Ovary (tissue), 9 donors: ENCODE data around the gene MTRF1L. TPM values are rescaled to one million over a fixed set of nuclear protein-coding genes. Genes with fewer than 3 reads are reported as not detected.
"Not testable (repeated sequence)": the region's sequence is repeated elsewhere in the genome, so short reads cannot be mapped to it uniquely, and the experiment has no call there.

Source experiments
- DNase-seq, 5 donors: peaks; one replicate each; pipeline ENCODE4 v3.0.0-alpha.2; 2019 to 2020
- H3K27ac ChIP-seq, 2 donors: fragments of 200-600 bp; one replicate each; pipeline versions ENCODE4 v1.5.1 to v1.8.0; 2019 to 2022
- H3K27me3 ChIP-seq: fragments of 200-600 bp; one replicate; pipeline ENCODE4 v1.8.0; 2022
- H3K36me3 ChIP-seq: fragments of 200-600 bp; sonication (generic); one replicate; pipeline ENCODE4 v1.5.1; 2019
- H3K4me1 ChIP-seq: one replicate; pipeline ENCODE4 v1.8.1; 2013; ENCODE audit warnings: mild to moderate bottlenecking, moderate library complexity; ENCODE audit not compliant: insufficient read depth
- H3K4me3 ChIP-seq: fragments of 200-600 bp; sonication (generic); one replicate; pipeline ENCODE4 v1.5.1; 2017
- H3K9me3 ChIP-seq, 2 donors: fragments of 200-600 bp in 1 of 2; sonication (generic) in 1 of 2; one replicate each; pipeline versions ENCODE4 v1.5.1 to v1.8.1; 2013 to 2019; ENCODE audit warnings: mild to moderate bottlenecking in 1 of 2, moderate library complexity in 1 of 2
- CTCF ChIP-seq, 3 donors: fragments of 450-650 bp in 2 of 3; fragments of 200-600 bp in 1 of 3; IDR thresholded peaks; one replicate each; pipeline versions ENCODE4 v1.5.1 to v1.8.0; 2016 to 2022; ENCODE audit warnings: antibody characterized with exemption in 3 of 3, mild to moderate bottlenecking in 1 of 3
- EP300 ChIP-seq: sonication (generic); formaldehyde crosslinking; IDR thresholded peaks from one replicate; pipeline ENCODE4 v1.6.1; 2017; ENCODE audit warnings: antibody characterized with exemption
- POLR2A ChIP-seq: fragments of 450-650 bp; IDR thresholded peaks from one replicate; pipeline ENCODE4 v1.6.1; 2017; ENCODE audit warnings: antibody characterized with exemption, mild to moderate bottlenecking, moderate library complexity
- WGBS, 3 donors: extraction: QIAGEN DNeasy Blood & Tissue Kit in 1 of 3; methylation state at CpG; one replicate each; pipeline versions ENCODE4 v1.1.5 to v1.1.7; 2013 to 2017; 5-methylcytosine and 5-hydroxymethylcytosine counted together
- intact Hi-C, 4 donors: fragments of 100-400 bp; cut with DNase I; formaldehyde crosslinking; loops; one replicate each; pipeline versions ENCODE4 v1.11.0 to v1.15.1; 2022 to 2023
- polyA plus RNA-seq, 2 donors: library from polyadenylated mRNA; stranded (reverse); fragments of 200-250 nt in 1 of 2; fragments of 350-450 nt in 1 of 2; fragmentation: Illumina TruSeq in 1 of 2; extraction: RNeasy Lipid Tissue Mini Kit (QIAGEN cat#74804) in 1 of 2; gene quantifications; one replicate each; pipeline ENCODE4 v1.2.3, GENCODE V29; 2013 to 2014
- total RNA-seq, 7 donors: library from RNA; depleted of rRNA in 2 of 7; stranded (reverse); fragments of >200 nt in 2 of 7; fragmentation: NEBNext Ultra II Directional in 3 of 7; extraction: Animal tissue kit (Norgen Biotek cat#: 25700) in 3 of 7; gene quantifications; one replicate each; pipeline versions ENCODE4 v1.1.0 to v1.2.4, GENCODE V29; 2016 to 2023
- donor health status: DM: no; HTN: no; CAD: no; lungs with moderate emphysema.
- donor health status: DM: no; HTN: no; CAD: no.
- donor health status: Bipolar disorder and iron deficiency.
- donor health status: DM: yes; HTN: yes; CAD: no.
- donor health status: DM: no; HTN: no; CAD: no.
- donor health status: DM: yes; HTN: yes; CAD: no.

MTRF1L gene
- total and polyA plus RNA-seq, 9 donors, result 8.4 to 18.1 (median 15.6) TPM

- no peaks in the 10 kb centered on the region for H3K4me1 ChIP-seq
- intact Hi-C loops, result no loop called here
- no peaks in the 10 kb centered on the region for H3K9me3 ChIP-seq
- DNase-seq, result no peak
- TF ChIP-seq CTCF (IDR thresholded peaks at IDR 0.05) (no peak), EP300 (no peak), POLR2A (no peak)
- no peaks in the 10 kb centered on the region for H3K27me3 ChIP-seq
- H3K27ac ChIP-seq, result no peak overlapping the region
- H3K4me3 ChIP-seq, result no peak overlapping the region
- H3K36me3 ChIP-seq, result no peaks in the 10 kb centered on the region
Observed at GRCh38 chr6:152993847-152994246, 8.7 kb downstream of the MTRF1L start.

- H3K27me3 ChIP-seq, result no peaks in the 10 kb centered on the region
- H3K27ac ChIP-seq, result no peak overlapping the region
- H3K9me3 ChIP-seq, result no peaks in the 10 kb centered on the region
- TF ChIP-seq CTCF (IDR thresholded peaks at IDR 0.05), result no peak
- no peak for TF ChIP-seq EP300
- no peak for TF ChIP-seq POLR2A
- no peaks in the 10 kb centered on the region for H3K4me1 ChIP-seq
- intact Hi-C loops, result no loop called here
- no peak for DNase-seq
- H3K4me3 ChIP-seq, result no peak overlapping the region
- H3K36me3 ChIP-seq, result no peaks in the 10 kb centered on the region
Observed at GRCh38 chr6:152993431-152993830, 9.1 kb downstream of the MTRF1L start.

- H3K27me3 ChIP-seq, result no peaks in the 10 kb centered on the region
- H3K27ac ChIP-seq, result no peak overlapping the region
- H3K4me3 ChIP-seq, result no peak overlapping the region
- H3K9me3 ChIP-seq, result no peaks in the 10 kb centered on the region
- intact Hi-C loops, result no loop called here
- no peaks in the 10 kb centered on the region for H3K36me3 ChIP-seq
- DNase-seq, result no peak
- WGBS, 3 donors, result 83 to 89% (median 84%) methylated on average over 2 of the region's 2 CpGs
- TF ChIP-seq EP300, result no peak
- TF ChIP-seq POLR2A, result no peak
- no peak for TF ChIP-seq CTCF (IDR thresholded peaks at IDR 0.05)
- H3K4me1 ChIP-seq, result peaks cover 4% of the 10 kb centered on the region
Observed at GRCh38 chr6:152986978-152987377, 15.5 kb downstream of the MTRF1L start.

GRCh38 chr6:152985300-152985699 is 17.2 kb downstream of the MTRF1L start:
- H3K27me3 ChIP-seq, H3K4me3 ChIP-seq, H3K4me1 ChIP-seq, H3K27ac ChIP-seq, H3K36me3 ChIP-seq, DNase-seq, intact Hi-C loops, H3K9me3 ChIP-seq: not testable (repeated sequence)
- WGBS, 3 donors, result 88 to 89% (median 89%) methylated on average over 11 of the region's 11 CpGs

GRCh38 chr6:152984513-152984872 is 18.0 kb downstream of the MTRF1L start:
- intact Hi-C loops, result no loop called here
- H3K9me3 ChIP-seq, result no peaks in the 10 kb centered on the region
- TF ChIP-seq CTCF (IDR thresholded peaks at IDR 0.05), result no peak
- TF ChIP-seq POLR2A, result no peak
- TF ChIP-seq EP300, result no peak
- H3K27ac ChIP-seq, result peak overlapping the region in 1 of 2 donors; percentile 88
- WGBS, 3 donors, result 5 to 6% (median 5%) methylated on average over 7 of the region's 7 CpGs
- peaks cover 5% of the 10 kb centered on the region for H3K4me1 ChIP-seq
- H3K4me3 ChIP-seq, result peak overlapping the region; percentile 74
- H3K27me3 ChIP-seq, result no peaks in the 10 kb centered on the region
- H3K36me3 ChIP-seq, result no peaks in the 10 kb centered on the region
- no peak for DNase-seq
